OCI-LY7 (cell line): Measurements from ENCODE around the gene COPS9.

Source experiments
- CTCF ChIP-seq: fragments of 200-600 bp; sonication (generic); conservative IDR thresholded peaks from 2 replicates; pipeline ENCODE4 v1.5.1; 2014; ENCODE audit warnings: mild to moderate bottlenecking, antibody characterized with exemption, low read length, moderate library complexity, mixed read lengths
- EZH2phosphoT487 ChIP-seq: fragments of 200-600 bp; sonication (generic); IDR thresholded peaks from 2 replicates; pipeline ENCODE4 v1.6.1; 2018; ENCODE audit warnings: low read depth, borderline replicate concordance, mild to moderate bottlenecking, mixed run types, antibody characterized with exemption, low read length, moderate library complexity, mixed read lengths

GRCh38 chr2:240127191-240127750 is 8.8 kb downstream of the COPS9 start:
- no peak for TF ChIP-seq CTCF
- no peak for TF ChIP-seq EZH2phosphoT487
